Globus pallidus (tissue), 1 donor: ENCODE results near the gene FMNL3.
"Not testable (repeated sequence)": the region's sequence is repeated elsewhere in the genome, so short reads cannot be mapped to it uniquely, and the experiment has no call there.

Experiments used
- DNase-seq: peaks from one replicate; pipeline ENCODE4 v3.0.0-alpha.2; 2015; ENCODE audit warnings: low spot score

Gene FMNL3, protein sequence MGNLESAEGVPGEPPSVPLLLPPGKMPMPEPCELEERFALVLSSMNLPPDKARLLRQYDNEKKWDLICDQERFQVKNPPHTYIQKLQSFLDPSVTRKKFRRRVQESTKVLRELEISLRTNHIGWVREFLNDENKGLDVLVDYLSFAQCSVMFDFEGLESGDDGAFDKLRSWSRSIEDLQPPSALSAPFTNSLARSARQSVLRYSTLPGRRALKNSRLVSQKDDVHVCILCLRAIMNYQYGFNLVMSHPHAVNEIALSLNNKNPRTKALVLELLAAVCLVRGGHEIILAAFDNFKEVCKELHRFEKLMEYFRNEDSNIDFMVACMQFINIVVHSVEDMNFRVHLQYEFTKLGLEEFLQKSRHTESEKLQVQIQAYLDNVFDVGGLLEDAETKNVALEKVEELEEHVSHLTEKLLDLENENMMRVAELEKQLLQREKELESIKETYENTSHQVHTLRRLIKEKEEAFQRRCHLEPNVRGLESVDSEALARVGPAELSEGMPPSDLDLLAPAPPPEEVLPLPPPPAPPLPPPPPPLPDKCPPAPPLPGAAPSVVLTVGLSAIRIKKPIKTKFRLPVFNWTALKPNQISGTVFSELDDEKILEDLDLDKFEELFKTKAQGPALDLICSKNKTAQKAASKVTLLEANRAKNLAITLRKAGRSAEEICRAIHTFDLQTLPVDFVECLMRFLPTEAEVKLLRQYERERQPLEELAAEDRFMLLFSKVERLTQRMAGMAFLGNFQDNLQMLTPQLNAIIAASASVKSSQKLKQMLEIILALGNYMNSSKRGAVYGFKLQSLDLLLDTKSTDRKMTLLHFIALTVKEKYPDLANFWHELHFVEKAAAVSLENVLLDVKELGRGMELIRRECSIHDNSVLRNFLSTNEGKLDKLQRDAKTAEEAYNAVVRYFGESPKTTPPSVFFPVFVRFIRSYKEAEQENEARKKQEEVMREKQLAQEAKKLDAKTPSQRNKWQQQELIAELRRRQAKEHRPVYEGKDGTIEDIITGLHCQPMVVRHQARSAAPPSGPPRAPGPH

GRCh38 chr12:49707128-49707811 is at the start of gene FMNL3:
FMNL3 (minus strand) TSS chr12:49707405; CDS start chr12:49707180, 225 bp downstream.
- DNase-seq, result peak; percentile 97

GRCh38 chr12:49750996-49751393 is 43.8 kb upstream of the FMNL3 start:
- no peak for DNase-seq

DNA sequence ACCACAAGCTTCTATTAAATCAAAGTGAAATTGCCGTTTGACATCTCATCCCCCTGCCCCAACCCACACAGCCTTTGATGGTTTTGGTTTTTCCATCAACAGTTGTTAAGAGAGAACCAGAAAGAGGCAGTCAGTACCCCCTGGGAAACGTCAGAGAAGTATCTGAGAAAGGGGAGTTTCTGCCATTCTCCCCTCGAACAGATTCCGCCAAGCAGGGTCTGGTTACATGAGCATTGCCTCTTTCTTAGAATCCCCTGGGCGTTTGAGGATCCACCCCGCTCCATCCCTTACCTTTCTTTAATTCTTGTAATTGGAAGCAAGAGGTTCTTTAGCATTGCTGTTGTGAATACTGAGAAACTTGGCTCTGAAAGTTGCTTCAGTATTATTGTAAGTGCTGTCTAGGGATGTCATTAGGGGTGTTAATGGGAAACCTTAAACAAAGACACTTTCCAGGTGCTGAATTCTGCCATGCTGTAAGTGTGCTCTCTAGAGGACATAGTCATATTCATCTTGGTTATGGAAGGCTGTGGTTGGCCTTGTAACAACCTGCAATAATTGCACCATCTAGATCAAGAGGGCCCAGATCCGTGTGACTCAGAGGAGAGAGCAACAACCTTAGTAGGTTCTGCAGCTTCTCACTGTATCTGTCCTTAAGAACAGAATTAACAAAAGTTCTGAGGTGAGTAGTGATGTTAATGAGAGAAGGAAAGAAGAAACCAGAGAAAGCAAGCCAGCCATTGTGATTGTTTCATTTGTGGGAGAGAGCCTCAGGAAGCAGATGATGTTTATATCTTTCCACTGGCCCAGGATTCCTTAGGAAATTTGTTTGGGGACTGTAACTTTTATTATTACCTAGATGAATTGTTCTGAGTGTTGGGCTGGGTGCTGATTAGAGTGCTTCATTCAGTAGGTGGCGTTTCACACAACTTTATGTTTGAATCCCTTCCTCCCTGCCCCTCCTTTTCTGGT is 43.1 kb upstream of the FMNL3 start:
- DNase-seq, result no peak

GRCh38 chr12:49748800-49749199 is 41.6 kb upstream of the FMNL3 start:
- no peak for DNase-seq

- DNase-seq, result no peak
Observed at GRCh38 chr12:49748306-49748705, 41.1 kb upstream of the FMNL3 start.

DNA sequence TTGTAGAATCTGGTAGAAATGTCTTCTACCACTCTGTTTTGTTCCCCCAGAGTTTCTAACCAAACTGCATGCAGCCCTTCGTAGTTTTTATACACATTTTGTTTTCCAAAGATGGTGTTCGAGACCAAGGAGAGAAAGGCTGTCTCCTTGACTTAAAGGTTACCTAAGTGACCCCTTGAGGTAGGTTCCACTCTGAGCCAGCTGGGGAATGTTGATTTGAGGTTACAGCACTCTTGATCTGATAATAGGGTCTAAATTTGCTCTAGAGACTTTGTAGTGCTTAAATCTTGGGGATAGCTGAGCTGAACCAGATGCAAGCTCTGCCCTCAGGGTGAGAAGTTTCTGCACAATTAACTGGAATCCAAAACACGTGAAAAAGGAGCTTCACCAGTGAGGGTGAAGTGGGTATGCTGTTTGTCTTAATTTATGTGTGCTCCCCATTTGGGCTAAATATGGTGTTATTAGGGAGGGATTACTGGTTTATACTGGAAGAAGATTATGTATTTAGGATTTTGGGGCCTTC is 37.2 kb upstream of the FMNL3 start:
- DNase-seq, result no peak

- DNase-seq, result peak; percentile 20
Observed at GRCh38 chr12:49741882-49742620, 34.8 kb upstream of the FMNL3 start.

GRCh38 chr12:49740930-49741881 is 34.0 kb upstream of the FMNL3 start, which contains the start of gene TMBIM6:
TMBIM6 (plus strand) TSS chr12:49741557; CDS start chr12:49752494, 10,937 bp downstream.
- DNase-seq, result peak; percentile 100

DNA sequence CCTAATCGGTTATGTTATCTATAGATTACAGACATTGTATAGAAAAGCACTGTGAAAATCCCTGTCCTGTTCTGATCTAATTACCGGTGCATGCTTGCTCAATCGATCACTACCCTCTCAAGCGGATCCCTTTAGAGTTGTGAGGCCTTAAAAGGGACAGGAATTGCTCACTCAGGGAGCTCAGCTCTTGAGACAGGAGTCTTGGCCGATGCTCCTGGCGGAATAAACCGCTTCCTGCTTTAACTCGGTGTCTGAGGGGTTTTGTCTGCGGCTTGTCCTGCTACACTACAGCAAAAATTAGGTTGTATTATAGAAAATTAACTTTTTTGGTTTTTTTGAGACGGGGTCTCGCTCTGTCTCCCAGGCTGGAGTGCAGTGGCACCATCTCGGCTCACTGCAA is 33.1 kb upstream of the FMNL3 start:
- not testable (repeated sequence) for DNase-seq

GRCh38 chr12:49738721-49739120 is 31.5 kb upstream of the FMNL3 start:
- not testable (repeated sequence) for DNase-seq

- DNase-seq, result not testable (repeated sequence)
Observed at GRCh38 chr12:49734900-49735299, 27.7 kb upstream of the FMNL3 start.

DNA sequence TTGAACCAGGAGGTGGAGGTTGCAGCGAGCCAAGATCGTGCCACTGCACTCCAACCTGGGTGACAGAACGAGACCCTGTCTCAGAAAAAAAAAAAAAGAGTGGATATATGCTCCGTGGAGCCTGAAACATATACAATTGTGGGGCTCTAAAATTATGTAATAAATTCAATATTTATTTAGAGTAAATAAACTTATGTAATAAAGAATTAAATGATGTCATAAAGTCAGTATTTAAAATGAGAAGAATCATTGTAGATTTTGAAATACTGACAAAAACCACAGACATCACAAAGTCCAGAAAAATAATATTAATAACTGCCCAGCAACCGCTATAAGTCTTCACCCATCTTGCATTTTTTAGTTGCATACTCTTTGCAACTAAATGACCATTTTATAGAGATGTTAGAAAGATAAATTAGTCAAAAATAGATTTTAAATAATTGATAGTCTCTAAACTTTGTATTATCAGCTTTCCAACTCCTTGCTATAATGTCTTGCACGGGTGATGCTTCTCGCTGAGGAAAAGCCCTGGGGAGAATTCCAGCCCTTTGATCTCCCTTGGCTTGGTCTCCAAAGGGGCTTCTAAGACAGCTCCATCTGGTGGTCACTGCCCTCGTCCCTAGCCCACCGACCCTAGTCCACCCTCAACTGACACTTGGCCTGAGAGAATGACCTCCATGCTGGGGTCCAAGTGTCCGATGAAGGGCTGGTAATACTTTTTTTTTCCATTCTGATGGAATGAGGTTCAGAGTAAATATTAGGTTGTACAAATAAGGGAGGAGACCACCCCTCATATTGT is 26.2 kb upstream of the FMNL3 start:
- DNase-seq, result no peak

DNA sequence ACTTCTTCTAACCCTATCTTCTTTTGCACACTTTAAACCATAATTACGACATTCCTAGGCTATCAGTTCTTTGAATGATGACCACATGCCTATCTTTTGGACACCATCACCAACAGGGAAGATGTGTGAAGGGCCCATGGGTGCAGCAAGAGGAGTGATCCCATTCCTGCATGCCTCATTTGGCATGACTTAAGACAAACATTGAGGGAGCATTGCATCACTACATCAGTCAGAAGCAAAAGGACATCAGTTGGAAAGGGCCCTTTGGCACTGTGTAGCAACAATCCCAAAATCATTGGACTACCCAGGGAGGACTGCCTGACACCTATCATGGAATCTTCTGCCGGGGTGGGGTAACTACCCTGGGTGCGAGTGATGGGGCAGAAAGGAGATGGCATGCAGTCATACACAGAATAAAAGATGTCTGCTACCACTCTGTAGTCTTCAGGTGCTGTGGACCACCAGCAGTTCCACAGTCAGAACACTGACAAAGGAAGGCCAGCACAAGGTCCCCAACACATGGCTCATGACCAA is 23.4 kb upstream of the FMNL3 start:
- no peak for DNase-seq

DNA sequence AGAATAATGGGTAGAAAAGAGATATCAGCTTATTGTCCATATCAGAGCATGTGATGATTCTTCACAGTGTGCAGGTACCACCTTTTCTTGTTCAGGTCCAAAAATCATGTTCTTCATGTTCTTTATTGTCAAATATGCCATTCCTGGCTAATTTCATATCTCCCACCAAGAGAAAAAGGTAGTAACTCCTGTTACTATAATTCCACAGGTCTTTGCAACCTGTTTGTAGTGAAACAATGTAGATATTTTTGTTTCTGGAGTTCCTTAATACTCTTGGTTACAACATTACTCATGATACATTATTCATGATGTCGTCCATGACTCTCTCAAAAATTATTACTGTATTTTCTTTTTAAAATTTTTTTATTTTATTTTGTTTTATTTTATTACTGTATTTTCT is 22.8 kb upstream of the FMNL3 start:
- DNase-seq, result no peak

GRCh38 chr12:49728446-49728845 is 21.2 kb upstream of the FMNL3 start:
- no peak for DNase-seq

- not testable (repeated sequence) for DNase-seq
Observed at GRCh38 chr12:49721355-49721754, 14.2 kb upstream of the FMNL3 start.

DNA sequence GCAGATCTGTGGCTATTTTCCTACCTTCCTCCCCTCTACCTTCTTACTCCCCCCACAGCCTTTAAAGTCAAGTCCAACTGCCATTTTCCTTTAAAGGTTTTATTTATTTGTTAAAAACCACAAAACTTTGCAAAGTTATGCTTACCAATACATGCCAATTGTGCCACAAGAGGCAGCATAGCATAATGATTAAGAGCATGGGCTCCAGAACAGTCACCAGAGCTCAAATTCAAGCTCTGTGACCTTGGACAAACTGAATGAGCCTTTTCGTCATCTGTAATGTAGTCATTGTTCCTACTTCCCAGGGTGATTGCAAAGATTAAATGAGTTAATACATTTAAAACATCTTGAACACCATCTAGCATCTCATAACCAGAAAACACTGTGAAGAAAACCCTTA is 13.0 kb upstream of the FMNL3 start:
- no peak for DNase-seq
